ENCODE results near the gene ROBO4.

DNA sequence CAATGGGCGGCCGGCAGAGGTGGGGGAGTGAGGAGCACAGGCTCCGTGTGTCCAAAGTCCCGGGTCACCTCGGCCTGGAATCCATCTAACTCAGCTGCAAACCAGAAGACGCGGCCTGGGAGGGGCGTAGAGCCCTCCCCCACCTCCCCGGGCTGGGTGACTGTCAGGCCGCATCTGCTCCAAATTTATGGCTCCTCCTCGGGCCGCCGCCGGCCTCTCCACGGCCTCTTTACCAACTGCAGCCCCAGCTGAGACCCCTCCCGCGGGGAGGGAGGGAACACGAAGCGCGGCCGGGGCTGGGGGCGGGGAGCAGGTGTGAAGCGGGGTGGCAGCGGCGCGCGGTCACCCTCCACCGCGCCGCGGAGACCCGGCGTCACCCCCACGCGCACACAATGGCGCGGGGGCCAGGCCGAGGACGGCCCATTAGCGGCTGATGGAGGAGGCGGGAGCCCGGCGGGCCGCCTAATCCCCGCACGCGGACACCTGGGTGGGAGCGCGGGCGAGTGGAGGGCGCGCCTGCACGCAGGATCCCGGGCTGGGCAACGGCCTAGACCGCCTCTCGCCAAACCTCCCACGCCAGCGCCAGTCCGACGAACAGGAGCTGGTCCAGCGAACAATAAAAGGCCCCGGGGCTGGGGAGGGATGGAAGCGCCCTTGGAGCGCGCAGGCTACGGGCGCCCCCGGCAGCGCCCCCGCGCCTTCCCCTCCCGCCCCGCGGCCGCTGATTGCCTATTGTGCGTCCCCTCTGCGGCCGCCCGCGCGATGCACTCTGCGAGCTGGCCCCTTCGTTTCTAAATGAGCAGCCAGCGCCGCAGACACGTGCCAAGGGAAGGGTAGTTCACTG lies 58.3 kb downstream of the ROBO4 start:
- TF ChIP-seq YY1 (IDR thresholded peaks at IDR 0.05; ENCODE audit: insufficient read depth, insufficient read length) (no peak), SUZ12 (IDR thresholded peaks at IDR 0.05; ENCODE audit: extremely low read depth, insufficient read depth, insufficient read length) (peak; percentile 38)
